Neural progenitor cell (in vitro differentiated cells): ENCODE results near the gene AP5Z1. TPM values are rescaled to one million over a fixed set of nuclear protein-coding genes. Genes with fewer than 3 reads are reported as not detected.

Experiments used
- DNase-seq: peaks from one replicate; pipeline ENCODE4 v3.0.0-alpha.2; 2016; ENCODE audit warnings: low spot score
- H2AFZ ChIP-seq: fragments of 200-600 bp; sonication (generic); replicated peaks from 2 replicates; pipeline ENCODE4 v1.6.1; 2016; ENCODE audit warnings: antibody characterized with exemption
- H3F3A ChIP-seq: fragments of 200-600 bp; sonication (generic); 2 replicates; pipeline ENCODE4 v1.6.1; 2016; ENCODE audit warnings: antibody characterized with exemption, low read depth
- H3K27ac ChIP-seq: fragments of 200-600 bp; sonication (generic); 2 replicates; pipeline ENCODE4 v1.5.1; 2016; ENCODE audit warnings: mild to moderate bottlenecking
- H3K27me3 ChIP-seq: fragments of 200-600 bp; sonication (generic); 2 replicates; pipeline ENCODE4 v1.6.1; 2016; ENCODE audit warnings: mild to moderate bottlenecking, moderate library complexity
- H3K36me3 ChIP-seq: fragments of 200-600 bp; sonication (generic); 2 replicates; pipeline ENCODE4 v1.5.1; 2016
- H3K4me1 ChIP-seq: fragments of 200-600 bp; sonication (generic); 2 replicates; pipeline ENCODE4 v1.6.1; 2016; ENCODE audit warnings: mixed run types
- H3K4me2 ChIP-seq: fragments of 200-600 bp; sonication (generic); 2 replicates; pipeline ENCODE4 v1.6.1; 2016
- H3K4me3 ChIP-seq: fragments of 200-600 bp; sonication (generic); 2 replicates; pipeline ENCODE4 v1.5.1; 2016
- H3K79me2 ChIP-seq: fragments of 200-600 bp; sonication (generic); 2 replicates; pipeline ENCODE4 v1.6.1; 2016; ENCODE audit warnings: low read depth
- H3K9ac ChIP-seq: fragments of 200-600 bp; sonication (generic); 2 replicates; pipeline ENCODE4 v1.6.1; 2016
- H3K9me3 ChIP-seq: fragments of 200-600 bp; sonication (generic); 2 replicates; pipeline ENCODE4 v1.5.1; 2016; ENCODE audit warnings: low read depth
- H4K20me1 ChIP-seq: fragments of 200-600 bp; sonication (generic); 2 replicates; pipeline ENCODE4 v1.6.1; 2016; ENCODE audit warnings: low read depth
- H3K27ac Mint-ChIP-seq: 3 replicates; pipeline ENCODE4 v1.8.0; 2021; ENCODE audit warnings: mixed read lengths
- H3K27me3 Mint-ChIP-seq: 2 replicates; pipeline ENCODE4 v1.8.0; 2022; ENCODE audit warnings: low read depth, mild to moderate bottlenecking, inconsistent platforms, moderate library complexity, mixed read lengths; ENCODE audit not compliant: insufficient read depth
- H3K36me3 Mint-ChIP-seq: 3 replicates; pipeline ENCODE4 v1.8.0; 2021; ENCODE audit warnings: mixed read lengths
- H3K4me1 Mint-ChIP-seq: 3 replicates; pipeline ENCODE4 v1.8.0; 2021; ENCODE audit warnings: mixed read lengths
- H3K4me3 Mint-ChIP-seq: 3 replicates; pipeline ENCODE4 v1.8.0; 2021; ENCODE audit warnings: mild to moderate bottlenecking, moderate library complexity, mixed read lengths
- H3K9me3 Mint-ChIP-seq: 3 replicates; pipeline ENCODE4 v1.8.0; 2020; ENCODE audit warnings: mixed read lengths
- CTCF ChIP-seq: fragments of 200-600 bp; sonication (generic); IDR thresholded peaks from 2 replicates; pipeline ENCODE4 v1.5.1; 2017; ENCODE audit warnings: antibody characterized with exemption, mild to moderate bottlenecking
- EZH2 ChIP-seq: fragments of 200-600 bp; sonication (generic); IDR thresholded peaks from 2 replicates; pipeline ENCODE4 v1.6.1; 2017; ENCODE audit warnings: antibody characterized with exemption, mild to moderate bottlenecking, moderate library complexity
- EZH2phosphoT487 ChIP-seq: fragments of 200-600 bp; sonication (generic); IDR thresholded peaks from 2 replicates; pipeline ENCODE4 v1.6.1; 2017; ENCODE audit warnings: antibody characterized with exemption
- total RNA-seq: library from RNA; depleted of rRNA; stranded (reverse); fragments of >200 nt; gene quantifications from 2 replicates; pipeline ENCODE4 v1.2.3, GENCODE V29; 2015; ENCODE audit warnings: low replicate concordance

The AP5Z1 gene
- total RNA-seq, 1 donor from 2014 or later: 8.3 TPM

GRCh38 chr7:4788627-4789189 lies 13.3 kb downstream of the AP5Z1 start:
- H3K9me3 ChIP-seq: no peaks in the 10 kb centered on the region
- no peak overlapping the region for H3K9ac ChIP-seq
- no peaks in the 10 kb centered on the region for H3K36me3 ChIP-seq
- TF ChIP-seq EZH2 (no peak), EZH2phosphoT487 (no peak), CTCF (no peak)
- no peaks in the 10 kb centered on the region for H4K20me1 ChIP-seq
- Mint-ChIP-seq H3K4me3 (no peak overlapping the region), H3K4me1 (peaks cover 3% of the 10 kb centered on the region), H3K27me3 (no peaks in the 10 kb centered on the region), H3K36me3 (no peaks in the 10 kb centered on the region), H3K27ac (no peak overlapping the region), H3K9me3 (no peaks in the 10 kb centered on the region)
- no peak overlapping the region for H3K4me2 ChIP-seq
- no peaks in the 10 kb centered on the region for H3K4me1 ChIP-seq
- no peak for DNase-seq
- no peaks in the 10 kb centered on the region for H3K79me2 ChIP-seq
- no peaks in the 10 kb centered on the region for H3F3A ChIP-seq
- H3K27me3 ChIP-seq: no peaks in the 10 kb centered on the region
- no peak overlapping the region for H3K4me3 ChIP-seq
- no peak overlapping the region for H2AFZ ChIP-seq
- H3K27ac ChIP-seq: no peak overlapping the region

- H3K27me3 Mint-ChIP-seq: no peaks in the 10 kb centered on the region
- DNase-seq: no peak
Measured at GRCh38 chr7:4789194-4790077, 14.0 kb downstream of the AP5Z1 start.

GRCh38 chr7:4790078-4790465 lies 14.6 kb downstream of the AP5Z1 start:
- Histone ChIP-seq H3K9me3 (no peaks in the 10 kb centered on the region), H3K4me3 (no peak overlapping the region), H3K27ac (no peak overlapping the region), H3K36me3 (no peaks in the 10 kb centered on the region), H3K27me3 (no peaks in the 10 kb centered on the region), H3K79me2 (no peaks in the 10 kb centered on the region), H2AFZ (no peak overlapping the region), H3K9ac (no peak overlapping the region), H3K4me1 (no peaks in the 10 kb centered on the region), H4K20me1 (no peaks in the 10 kb centered on the region), H3F3A (no peaks in the 10 kb centered on the region), H3K4me2 (no peak overlapping the region)
- Mint-ChIP-seq H3K27me3 (no peaks in the 10 kb centered on the region), H3K36me3 (peaks cover 8% of the 10 kb centered on the region), H3K4me3 (no peak overlapping the region), H3K27ac (peak overlapping the region; percentile 37), H3K9me3 (no peaks in the 10 kb centered on the region), H3K4me1 (peaks cover 11% of the 10 kb centered on the region)
- DNase-seq: no peak
- TF ChIP-seq EZH2: no peak
- TF ChIP-seq EZH2phosphoT487: no peak
- TF ChIP-seq CTCF: no peak

More at GRCh38 chr7:4789194-4790077, 14.0 kb downstream of the AP5Z1 start:
- Histone ChIP-seq H3K4me1 (no peaks in the 10 kb centered on the region), H3K4me2 (no peak overlapping the region), H3K9ac (no peak overlapping the region), H2AFZ (no peak overlapping the region), H3K4me3 (no peak overlapping the region), H3K27me3 (no peaks in the 10 kb centered on the region), H3F3A (no peaks in the 10 kb centered on the region), H3K79me2 (no peaks in the 10 kb centered on the region), H3K9me3 (no peaks in the 10 kb centered on the region), H4K20me1 (no peaks in the 10 kb centered on the region), H3K36me3 (no peaks in the 10 kb centered on the region), H3K27ac (no peak overlapping the region)
- no peak for TF ChIP-seq EZH2
- TF ChIP-seq CTCF: no peak
- TF ChIP-seq EZH2phosphoT487: no peak
- Mint-ChIP-seq H3K4me3 (no peak overlapping the region), H3K9me3 (no peaks in the 10 kb centered on the region), H3K4me1 (peaks cover 8% of the 10 kb centered on the region), H3K27ac (no peak overlapping the region), H3K36me3 (peaks cover 6% of the 10 kb centered on the region)
